Spleen (tissue), 11 donors: ENCODE measurements around the gene VRK1. TPM values are rescaled to one million over a fixed set of nuclear protein-coding genes. Genes with fewer than 3 reads are reported as not detected.
"Not testable (repeated sequence)": the region's sequence is repeated elsewhere in the genome, so short reads cannot be mapped to it uniquely, and the experiment has no call there.

ENCODE experiments used
- DNase-seq: peaks from one replicate; pipeline ENCODE4 v3.0.0-alpha.2; 2020
- H3K27ac ChIP-seq, 8 donors: fragments of 200-600 bp; sonication (generic) in 7 of 8; 1 replicate in 4 of 8; 2 replicates in 4 of 8; pipeline versions ENCODE4 v1.5.0 to v1.8.0; 2016 to 2021; ENCODE audit warnings: inconsistent platforms in 4 of 8, mild to moderate bottlenecking in 4 of 8, moderate library complexity in 1 of 8
- H3K27me3 ChIP-seq, 7 donors: fragments of 200-600 bp; sonication (generic) in 6 of 7; replicated peaks in 1 of 7; 1 replicate in 4 of 7; 2 replicates in 3 of 7; pipeline versions ENCODE4 v1.5.0 to v1.8.0; 2016 to 2021; ENCODE audit warnings: inconsistent platforms in 3 of 7, mild to moderate bottlenecking in 1 of 7
- H3K36me3 ChIP-seq, 6 donors: fragments of 200-600 bp; sonication (generic) in 5 of 6; 1 replicate in 4 of 6; 2 replicates in 2 of 6; pipeline versions ENCODE4 v1.5.0 to v1.8.0; 2016 to 2021; ENCODE audit warnings: inconsistent platforms in 2 of 6
- H3K4me1 ChIP-seq, 6 donors: fragments of 200-600 bp; sonication (generic) in 5 of 6; 1 replicate in 3 of 6; 2 replicates in 3 of 6; pipeline versions ENCODE4 v1.5.0 to v1.8.0; 2016 to 2021; ENCODE audit warnings: inconsistent platforms in 3 of 6
- H3K4me3 ChIP-seq, 8 donors: fragments of 200-600 bp; sonication (generic) in 7 of 8; 1 replicate in 4 of 8; 2 replicates in 4 of 8; pipeline versions ENCODE4 v1.5.0 to v1.8.0; 2016 to 2021; ENCODE audit warnings: inconsistent platforms in 4 of 8, mild to moderate bottlenecking in 4 of 8, moderate library complexity in 2 of 8
- H3K9me3 ChIP-seq, 8 donors: fragments of 200-600 bp; sonication (generic) in 7 of 8; 1 replicate in 4 of 8; 2 replicates in 4 of 8; pipeline versions ENCODE4 v1.5.0 to v1.8.0; 2016 to 2021; ENCODE audit warnings: inconsistent platforms in 4 of 8
- CTCF ChIP-seq, 11 experiments: fragments of 200-600 bp in 7 of 11; fragments of 450-650 bp in 4 of 11; sonication (generic) in 4 of 11; IDR thresholded peaks in 8 of 11; conservative IDR thresholded peaks in 3 of 11; 1 replicate in 7 of 11; 2 replicates in 4 of 11; pipeline versions ENCODE4 v1.4.0 to v1.8.0; 2016 to 2021; ENCODE audit warnings: antibody characterized with exemption in 11 of 11, inconsistent platforms in 4 of 11, mild to moderate bottlenecking in 1 of 11
- POLR2A ChIP-seq, 3 donors: fragments of 450-650 bp; IDR thresholded peaks; one replicate each; pipeline ENCODE4 v1.5.1; 2017; ENCODE audit warnings: antibody characterized with exemption in 3 of 3, mild to moderate bottlenecking in 1 of 3
- POLR2AphosphoS5 ChIP-seq, 3 donors: sonication (generic); formaldehyde crosslinking; IDR thresholded peaks; one replicate each; pipeline ENCODE4 v1.5.1; 2017; ENCODE audit warnings: antibody characterized with exemption in 3 of 3
- WGBS, 5 donors: extraction: QIAGEN DNeasy Blood & Tissue Kit in 3 of 5; methylation state at CpG; one replicate each; pipeline versions ENCODE4 v1.1.5 to v1.1.7; 2013 to 2018; 5-methylcytosine and 5-hydroxymethylcytosine counted together
- intact Hi-C: fragments of 100-400 bp; cut with DNase I; formaldehyde crosslinking; loops from one replicate; pipeline ENCODE4 v1.15.0; 2023; ENCODE audit warnings: low total_unique reads
- polyA plus RNA-seq, 3 donors: library from polyadenylated mRNA; stranded (reverse); fragments of 200-250 nt; gene quantifications; one replicate each; pipeline ENCODE4 v1.2.1, GENCODE V29; 2013
- total RNA-seq, 7 donors: library from RNA; depleted of rRNA in 3 of 7; stranded (reverse); fragments of >200 nt in 3 of 7; fragmentation: NEBNext Ultra II Directional in 4 of 7; extraction: Animal tissue kit (Norgen Biotek cat#: 25700) in 4 of 7; gene quantifications; one replicate each; pipeline versions ENCODE4 v1.1.0 to v1.2.1, GENCODE V29; 2016 to 2021
- donor health status: healthy with polysubstance abuse.
- donor health status: DM: no; HTN: no; CAD: no; lungs with moderate emphysema.
- donor health status: DM: no; HTN: no; CAD: no.
- donor health status: Bipolar disorder and iron deficiency.
- donor health status: healthy.
- donor health status: DM: no; HTN: no; CAD: no.
- donor health status: DM: yes; HTN: yes; CAD: no.

The VRK1 gene
- total and polyA plus RNA-seq, 10 donors = 16.1 to 48.5 (median 29.4) TPM

GRCh38 chr14:96762650-96763049 lies 34.5 kb upstream of the VRK1 start:
- Histone ChIP-seq H3K4me1 (peaks cover 0 to 5% (median 0%) of the 10 kb centered on the region in 6 donors), H3K4me3 (peak overlapping the region in 1 of 8 donors; percentile 51), H3K9me3 (no peaks in the 10 kb centered on the region), H3K27ac (no peak overlapping the region), H3K36me3 (no peaks in the 10 kb centered on the region), H3K27me3 (peaks cover 0 to 4% (median 0%) of the 10 kb centered on the region in 7 donors)
- intact Hi-C loops = no loop called here
- 6 to 10% (median 9%) methylated on average over 3 of the region's 3 CpGs for WGBS, 5 donors
- TF ChIP-seq CTCF (IDR thresholded peaks at IDR 0.05 in 8 of 11, conservative IDR thresholded peaks at IDR 0.05 in 3 of 11) (no peak), POLR2A (IDR thresholded peaks at IDR 0.05) (no peak), POLR2AphosphoS5 (IDR thresholded peaks at IDR 0.05) (no peak)
- no peak for DNase-seq

DNA sequence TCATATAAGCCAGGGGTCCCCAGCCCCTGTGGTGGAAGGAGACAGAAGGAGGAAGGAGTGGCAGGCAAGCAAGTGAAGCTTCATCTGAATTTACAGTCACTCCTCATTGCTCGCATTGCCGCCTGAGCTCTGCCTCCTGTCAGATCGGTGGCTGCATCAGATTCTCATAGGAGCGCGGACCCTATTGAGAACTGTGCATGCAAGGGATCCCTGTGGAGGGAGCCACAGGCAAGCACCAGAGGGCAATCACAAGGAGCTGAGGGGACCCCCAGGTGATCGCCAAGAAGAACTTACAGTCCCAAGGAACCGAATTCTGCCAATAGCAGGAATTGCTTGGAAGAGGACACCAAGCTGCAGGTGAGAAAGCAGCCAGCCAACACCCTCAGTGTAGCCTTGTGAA lies 33.2 kb upstream of the VRK1 start:
- Histone ChIP-seq H3K4me1 (peaks cover 0 to 5% (median 0%) of the 10 kb centered on the region in 6 donors), H3K27me3 (no peaks in the 10 kb centered on the region), H3K36me3 (no peaks in the 10 kb centered on the region), H3K9me3 (no peaks in the 10 kb centered on the region), H3K27ac (no peak overlapping the region), H3K4me3 (no peak overlapping the region)
- no peak for DNase-seq
- 85 to 95% (median 88%) methylated on average over 7 of the region's 7 CpGs for WGBS, 5 donors
- TF ChIP-seq CTCF (IDR thresholded peaks at IDR 0.05 in 8 of 11, conservative IDR thresholded peaks at IDR 0.05 in 3 of 11) (no peak), POLR2AphosphoS5 (IDR thresholded peaks at IDR 0.05) (no peak), POLR2A (IDR thresholded peaks at IDR 0.05) (no peak)
- intact Hi-C loops = no loop called here

GRCh38 chr14:96765205-96765604 lies 32.0 kb upstream of the VRK1 start:
- DNase-seq, H3K4me1 ChIP-seq, H3K27ac ChIP-seq, H3K36me3 ChIP-seq, intact Hi-C loops, H3K4me3 ChIP-seq, H3K9me3 ChIP-seq: not testable (repeated sequence)
- 80 to 100% (median 89%) methylated on average over 1 of the region's 1 CpG; no CpG with 5 or more reads in 2 of the 5 donors for WGBS, 5 donors
- peaks cover 0 to 11% (median 0%) of the 10 kb centered on the region in 7 donors for H3K27me3 ChIP-seq

GRCh38 chr14:96772929-96773328 lies 24.3 kb upstream of the VRK1 start:
- Histone ChIP-seq H3K4me3 (no peak overlapping the region), H3K27ac (no peak overlapping the region), H3K4me1 (no peaks in the 10 kb centered on the region), H3K27me3 (peaks cover 0 to 33% (median 0%) of the 10 kb centered on the region in 7 donors), H3K9me3 (no peaks in the 10 kb centered on the region), H3K36me3 (no peaks in the 10 kb centered on the region)
- WGBS, 5 donors = 87 to 91% (median 89%) methylated on average over 5 of the region's 5 CpGs
- intact Hi-C loops = no loop called here
- no peak for DNase-seq
- TF ChIP-seq POLR2AphosphoS5 (IDR thresholded peaks at IDR 0.05) (no peak), CTCF (IDR thresholded peaks at IDR 0.05 in 8 of 11, conservative IDR thresholded peaks at IDR 0.05 in 3 of 11) (no peak), POLR2A (IDR thresholded peaks at IDR 0.05) (no peak)

GRCh38 chr14:96776791-96777190 lies 20.4 kb upstream of the VRK1 start:
- intact Hi-C loops = no loop called here
- DNase-seq = no peak
- Histone ChIP-seq H3K27ac (no peak overlapping the region), H3K27me3 (peaks cover 0 to 13% (median 0%) of the 10 kb centered on the region in 7 donors), H3K9me3 (no peaks in the 10 kb centered on the region), H3K36me3 (no peaks in the 10 kb centered on the region), H3K4me3 (no peak overlapping the region), H3K4me1 (no peaks in the 10 kb centered on the region)
- WGBS, 5 donors = 72 to 92% (median 91%) methylated on average over 4 of the region's 4 CpGs
- no peak for TF ChIP-seq CTCF (IDR thresholded peaks at IDR 0.05 in 8 of 11, conservative IDR thresholded peaks at IDR 0.05 in 3 of 11)
- TF ChIP-seq POLR2AphosphoS5 (IDR thresholded peaks at IDR 0.05) = no peak
- no peak for TF ChIP-seq POLR2A (IDR thresholded peaks at IDR 0.05)
